PC-3 (cell line): ENCODE data around the gene MSANTD7.

Source experiments
- CTCF ChIP-seq: fragments of 300-600 bp; sonication (generic); conservative IDR thresholded peaks from 2 replicates; pipeline ENCODE4 v1.5.1; 2017; ENCODE audit warnings: antibody characterized with exemption, low read depth, mild to moderate bottlenecking, low read length
- EZH2 ChIP-seq: fragments of 300-600 bp; sonication (generic); IDR thresholded peaks from one replicate; pipeline ENCODE4 v1.6.1; 2017; ENCODE audit warnings: antibody characterized with exemption, mild to moderate bottlenecking, low read length; ENCODE audit not compliant: unreplicated experiment
- EZH2phosphoT487 ChIP-seq: fragments of 300-600 bp; sonication (generic); IDR thresholded peaks from 2 replicates; pipeline ENCODE4 v1.6.1; 2018; ENCODE audit warnings: mild to moderate bottlenecking, antibody characterized with exemption, low read length, borderline replicate concordance

- TF ChIP-seq CTCF (no peak), EZH2phosphoT487 (no peak), EZH2 (no peak)
Measured at GRCh38 chr10:14826076-14826829, 11.9 kb upstream of the MSANTD7 start.
